SK-N-SH (cell line): ENCODE data around the gene TM2D3. TPM values are rescaled to one million over a fixed set of nuclear protein-coding genes. Genes with fewer than 3 reads are reported as not detected.
A peak's percentile ranks its signal among the peaks of the same experiment; 100 is the strongest.

Experiments used
- CTCF ChIA-PET: fragments of 300-600, 350-600 bp; formaldehyde crosslinking; extraction: SDS; loops from one replicate; lab custom pipeline; 2021; lab: Yijun Ruan, JAX
- POLR2A ChIA-PET: fragments of 350-600 bp; sonication (Branson Sonifier 250); formaldehyde crosslinking; extraction: SDS; loops from one replicate; lab custom pipeline; 2020; ENCODE audit warnings: antibody characterized with exemption, inconsistent platforms; lab: Yijun Ruan, JAX
- DNase-seq: peaks from one replicate; pipeline ENCODE4 v3.0.0; 2012
- H2AFZ ChIP-seq: fragments of 200-600 bp; sonication (generic); 2 replicates; pipeline ENCODE4 v1.8.1; 2016; ENCODE audit warnings: antibody characterized with exemption, mild to moderate bottlenecking, low read depth
- H3F3A ChIP-seq: fragments of 200-600 bp; sonication (generic); replicated peaks from 2 replicates; pipeline ENCODE3; 2016; ENCODE audit warnings: antibody characterized with exemption, mild to moderate bottlenecking; ENCODE audit not compliant: insufficient read depth
- H3K27ac ChIP-seq, 2 experiments: fragments of 200-500 bp in 1 of 2; fragments of 200-600 bp in 1 of 2; sonication (Bioruptor generic) in 1 of 2; sonication (generic), shearing (Covaris generic) in 1 of 2; 2 replicates each; pipeline versions ENCODE4 v1.5.1 to v1.6.1; 2014 to 2016; ENCODE audit warnings: low read depth in 2 of 2, inconsistent platforms in 1 of 2, low read length in 1 of 2, mild to moderate bottlenecking in 1 of 2, mixed read lengths in 1 of 2
- H3K27me3 ChIP-seq: fragments of 200-600 bp; sonication (generic), shearing (Covaris generic); 2 replicates; pipeline ENCODE4 v1.6.1; 2016; ENCODE audit warnings: mixed run types; ENCODE audit not compliant: insufficient read depth
- H3K36me3 ChIP-seq, 2 experiments: fragments of 200-500 bp in 1 of 2; fragments of 200-600 bp in 1 of 2; sonication (Bioruptor generic) in 1 of 2; sonication (generic) in 1 of 2; replicated peaks in 1 of 2; 2 replicates each; pipeline versions ENCODE3 to v1.5.1; 2014 to 2016; ENCODE audit warnings: low read length in 1 of 2, mild to moderate bottlenecking in 1 of 2; ENCODE audit not compliant: insufficient read depth in 2 of 2, control insufficient read depth in 1 of 2
- H3K4me1 ChIP-seq, 2 experiments: fragments of 200-500 bp in 1 of 2; fragments of 200-600 bp in 1 of 2; sonication (Bioruptor generic) in 1 of 2; sonication (generic), shearing (Covaris generic) in 1 of 2; 2 replicates each; pipeline versions ENCODE4 v1.5.1 to v1.6.1; 2014 to 2016; ENCODE audit warnings: low read depth in 1 of 2, low read length in 1 of 2, mixed run types in 1 of 2; ENCODE audit not compliant: insufficient read depth in 2 of 2, control insufficient read depth in 1 of 2
- H3K4me2 ChIP-seq: fragments of 200-600 bp; sonication (generic), shearing (Covaris generic); 2 replicates; pipeline ENCODE4 v1.6.1; 2017; ENCODE audit warnings: mixed run types
- H3K4me3 ChIP-seq, 2 experiments: fragments of 200-500 bp in 1 of 2; fragments of 200-600 bp in 1 of 2; sonication (Bioruptor generic) in 1 of 2; sonication (generic), shearing (Covaris generic) in 1 of 2; 2 replicates each; pipeline versions ENCODE4 v1.5.1 to v1.8.1; 2014 to 2016; ENCODE audit warnings: low read depth in 2 of 2, inconsistent platforms in 1 of 2, low read length in 1 of 2, mild to moderate bottlenecking in 1 of 2, mixed read lengths in 1 of 2, moderate library complexity in 1 of 2
- H3K79me2 ChIP-seq: fragments of 200-600 bp; sonication (generic); 2 replicates; pipeline ENCODE4 v1.8.1; 2017; ENCODE audit warnings: mild to moderate bottlenecking; ENCODE audit not compliant: insufficient read depth
- H3K9ac ChIP-seq: fragments of 200-600 bp; sonication (generic); 2 replicates; pipeline ENCODE4 v1.6.1; 2017; ENCODE audit warnings: mixed run types
- H3K9me2 ChIP-seq: fragments of 200-600 bp; sonication (generic); 2 replicates; pipeline ENCODE4 v1.6.1; 2017; ENCODE audit warnings: mixed run types
- H3K9me3 ChIP-seq: fragments of 200-600 bp; sonication (generic); 2 replicates; pipeline ENCODE4 v1.6.1; 2017; ENCODE audit warnings: mixed run types, mild to moderate bottlenecking, moderate library complexity
- H4K20me1 ChIP-seq: fragments of 200-600 bp; sonication (generic); 2 replicates; pipeline ENCODE4 v1.6.1; 2017; ENCODE audit warnings: mild to moderate bottlenecking, mixed run types; ENCODE audit not compliant: insufficient read depth
- EP300 ChIP-seq, 2 experiments: IDR thresholded peaks; 2 replicates each; pipeline versions ENCODE4 v1.4.0 to v1.6.1; 2012; ENCODE audit warnings: borderline replicate concordance in 1 of 2, low read depth in 1 of 2, low read length in 1 of 2
- GATA2 ChIP-seq: sonication (generic); formaldehyde crosslinking; IDR thresholded peaks from 2 replicates; pipeline ENCODE4 v1.5.0; 2020; ENCODE audit warnings: mild to moderate bottlenecking, missing genetic modification reagents
- RAD21 ChIP-seq: IDR thresholded peaks from 2 replicates; pipeline ENCODE4 v1.6.1; 2012; ENCODE audit warnings: mild to moderate bottlenecking, low read length
- RFX5 ChIP-seq: IDR thresholded peaks from 2 replicates; pipeline ENCODE4 v1.6.1; 2012; ENCODE audit warnings: mild to moderate bottlenecking, improper control_type of control experiment, low read length
- SIN3A ChIP-seq: IDR thresholded peaks from 2 replicates; pipeline ENCODE4 v1.6.1; 2012; ENCODE audit warnings: low read depth, mild to moderate bottlenecking, low read length, moderate library complexity, borderline replicate concordance
- TAF1 ChIP-seq: IDR thresholded peaks from 2 replicates; pipeline ENCODE4 v1.6.1; 2012; ENCODE audit warnings: low read depth, mild to moderate bottlenecking, low read length, moderate library complexity, borderline replicate concordance
- YY1 ChIP-seq: IDR thresholded peaks from 2 replicates; pipeline ENCODE4 v1.4.0; 2012; ENCODE audit warnings: low read depth, mild to moderate bottlenecking
- WGBS: methylation state at CpG from one replicate; pipeline ENCODE4 v1.1.6; 2017; ENCODE audit warnings: low lambda C conversion rate; 5-methylcytosine and 5-hydroxymethylcytosine counted together
- polyA plus RNA-seq, 3 experiments: library from polyadenylated mRNA; depleted of rRNA; stranded (reverse); fragments of >200 nt; gene quantifications; 2 replicates each; pipeline ENCODE4 v1.2.3, GENCODE V29; 2012
- TF ChIP-seq, protein P1 (sequence below): IDR thresholded peaks from 2 replicates; pipeline ENCODE4 v1.6.1; 2012; ENCODE audit warnings: mild to moderate bottlenecking, low read depth, low read length, moderate library complexity
- TF ChIP-seq, protein P2 (sequence below): IDR thresholded peaks from 2 replicates; pipeline ENCODE4 v1.4.0; 2012; ENCODE audit warnings: low read depth, borderline replicate concordance
- TF ChIP-seq, protein P3 (sequence below): IDR thresholded peaks from 2 replicates; pipeline ENCODE4 v1.4.0; 2012; ENCODE audit warnings: low read depth
- TF ChIP-seq, protein P4 (sequence below): IDR thresholded peaks from 2 replicates; pipeline ENCODE4; 2012

The TM2D3 gene
- polyA plus RNA-seq, 1 of the 3 experiments (the other 2 are of a cell fraction): 73.3 TPM

DNA sequence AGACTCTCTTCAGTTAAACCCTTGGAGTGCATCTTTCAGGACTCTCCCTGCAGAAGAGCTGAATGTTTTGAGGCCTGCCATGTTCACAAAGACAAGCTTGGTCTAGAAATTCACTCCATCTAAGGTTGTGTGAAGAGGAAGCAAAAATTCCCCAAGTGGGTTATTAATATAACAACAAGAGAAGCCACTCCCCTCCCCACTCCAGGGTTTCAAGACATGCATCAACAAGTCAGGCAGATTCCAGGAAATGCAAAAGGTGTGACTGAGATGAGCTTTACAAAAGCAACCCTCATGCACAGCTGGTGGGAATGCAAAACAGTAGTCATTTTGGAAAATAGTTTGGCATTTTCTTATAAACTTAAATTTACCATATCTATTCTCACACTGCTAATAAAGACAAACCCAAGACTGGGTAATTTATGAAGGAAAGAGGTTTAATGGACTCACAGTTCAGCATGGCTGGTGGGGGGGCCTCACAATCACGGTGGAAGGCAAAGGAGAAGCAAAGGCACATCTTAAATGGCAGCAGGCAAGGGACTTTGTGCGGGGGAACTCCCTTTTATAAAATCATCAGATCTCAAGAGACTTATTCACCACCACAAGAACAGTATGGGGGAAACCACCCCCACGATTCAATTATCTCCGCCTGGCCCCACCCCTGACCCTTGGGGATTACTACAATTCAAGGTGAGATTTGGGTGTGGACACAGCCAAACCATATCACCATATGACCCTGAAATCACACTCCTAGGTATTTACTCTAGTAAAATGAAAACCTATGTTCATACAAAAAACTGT, 40.8 kb upstream of the TM2D3 start (continued):
- TF ChIP-seq, protein P1, sequence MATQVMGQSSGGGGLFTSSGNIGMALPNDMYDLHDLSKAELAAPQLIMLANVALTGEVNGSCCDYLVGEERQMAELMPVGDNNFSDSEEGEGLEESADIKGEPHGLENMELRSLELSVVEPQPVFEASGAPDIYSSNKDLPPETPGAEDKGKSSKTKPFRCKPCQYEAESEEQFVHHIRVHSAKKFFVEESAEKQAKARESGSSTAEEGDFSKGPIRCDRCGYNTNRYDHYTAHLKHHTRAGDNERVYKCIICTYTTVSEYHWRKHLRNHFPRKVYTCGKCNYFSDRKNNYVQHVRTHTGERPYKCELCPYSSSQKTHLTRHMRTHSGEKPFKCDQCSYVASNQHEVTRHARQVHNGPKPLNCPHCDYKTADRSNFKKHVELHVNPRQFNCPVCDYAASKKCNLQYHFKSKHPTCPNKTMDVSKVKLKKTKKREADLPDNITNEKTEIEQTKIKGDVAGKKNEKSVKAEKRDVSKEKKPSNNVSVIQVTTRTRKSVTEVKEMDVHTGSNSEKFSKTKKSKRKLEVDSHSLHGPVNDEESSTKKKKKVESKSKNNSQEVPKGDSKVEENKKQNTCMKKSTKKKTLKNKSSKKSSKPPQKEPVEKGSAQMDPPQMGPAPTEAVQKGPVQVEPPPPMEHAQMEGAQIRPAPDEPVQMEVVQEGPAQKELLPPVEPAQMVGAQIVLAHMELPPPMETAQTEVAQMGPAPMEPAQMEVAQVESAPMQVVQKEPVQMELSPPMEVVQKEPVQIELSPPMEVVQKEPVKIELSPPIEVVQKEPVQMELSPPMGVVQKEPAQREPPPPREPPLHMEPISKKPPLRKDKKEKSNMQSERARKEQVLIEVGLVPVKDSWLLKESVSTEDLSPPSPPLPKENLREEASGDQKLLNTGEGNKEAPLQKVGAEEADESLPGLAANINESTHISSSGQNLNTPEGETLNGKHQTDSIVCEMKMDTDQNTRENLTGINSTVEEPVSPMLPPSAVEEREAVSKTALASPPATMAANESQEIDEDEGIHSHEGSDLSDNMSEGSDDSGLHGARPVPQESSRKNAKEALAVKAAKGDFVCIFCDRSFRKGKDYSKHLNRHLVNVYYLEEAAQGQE: no peak
- TF ChIP-seq, protein P2, sequence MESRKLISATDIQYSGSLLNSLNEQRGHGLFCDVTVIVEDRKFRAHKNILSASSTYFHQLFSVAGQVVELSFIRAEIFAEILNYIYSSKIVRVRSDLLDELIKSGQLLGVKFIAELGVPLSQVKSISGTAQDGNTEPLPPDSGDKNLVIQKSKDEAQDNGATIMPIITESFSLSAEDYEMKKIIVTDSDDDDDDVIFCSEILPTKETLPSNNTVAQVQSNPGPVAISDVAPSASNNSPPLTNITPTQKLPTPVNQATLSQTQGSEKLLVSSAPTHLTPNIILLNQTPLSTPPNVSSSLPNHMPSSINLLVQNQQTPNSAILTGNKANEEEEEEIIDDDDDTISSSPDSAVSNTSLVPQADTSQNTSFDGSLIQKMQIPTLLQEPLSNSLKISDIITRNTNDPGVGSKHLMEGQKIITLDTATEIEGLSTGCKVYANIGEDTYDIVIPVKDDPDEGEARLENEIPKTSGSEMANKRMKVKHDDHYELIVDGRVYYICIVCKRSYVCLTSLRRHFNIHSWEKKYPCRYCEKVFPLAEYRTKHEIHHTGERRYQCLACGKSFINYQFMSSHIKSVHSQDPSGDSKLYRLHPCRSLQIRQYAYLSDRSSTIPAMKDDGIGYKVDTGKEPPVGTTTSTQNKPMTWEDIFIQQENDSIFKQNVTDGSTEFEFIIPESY: no peak

DNA sequence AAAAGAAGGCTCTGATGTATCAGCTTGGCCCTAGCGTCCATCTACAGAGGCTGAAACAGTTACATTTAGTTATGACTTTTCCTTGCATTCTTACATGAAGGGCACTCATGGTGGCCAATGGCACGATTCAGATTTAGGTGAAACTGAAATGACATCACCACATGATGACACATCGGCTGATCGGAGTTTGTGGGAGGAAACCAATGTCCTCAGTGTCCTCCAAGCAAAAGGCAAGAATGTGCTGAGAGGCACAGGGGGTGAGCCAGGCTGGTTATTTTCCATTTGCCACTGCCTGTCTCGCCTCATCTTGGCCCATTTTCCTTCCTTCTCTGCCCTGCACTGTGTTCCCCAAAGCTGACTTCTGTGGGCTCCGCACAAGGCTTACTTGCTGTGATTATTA, 37.7 kb upstream of the TM2D3 start:
- Histone ChIP-seq H3K27ac (no peak overlapping the region; a peak in 1 of 4 replicates), H3K4me1 (peaks cover 0 to 11% of the 10 kb centered on the region in 2 experiments; a peak in 2 of 4 replicates), H3K36me3 (peaks cover 17 to 30% of the 10 kb centered on the region in 2 experiments), H3K27me3 (no peaks in the 10 kb centered on the region), H3K9me2 (no peaks in the 10 kb centered on the region), H3K79me2 (no peaks in the 10 kb centered on the region), H3F3A (no peaks in the 10 kb centered on the region), H3K4me2 (no peak overlapping the region), H4K20me1 (no peaks in the 10 kb centered on the region), H2AFZ (no peak overlapping the region), H3K4me3 (no peak overlapping the region), H3K9ac (no peak overlapping the region), H3K9me3 (no peaks in the 10 kb centered on the region)
- TF ChIP-seq GATA2: no peak
- TF ChIP-seq EP300 (IDR thresholded peaks at IDR 0.05; ENCODE audit: borderline replicate concordance in 1 of 2, low read depth in 1 of 2, low read length in 1 of 2): no peak
- TF ChIP-seq RFX5: no peak
- TF ChIP-seq, protein P3, sequence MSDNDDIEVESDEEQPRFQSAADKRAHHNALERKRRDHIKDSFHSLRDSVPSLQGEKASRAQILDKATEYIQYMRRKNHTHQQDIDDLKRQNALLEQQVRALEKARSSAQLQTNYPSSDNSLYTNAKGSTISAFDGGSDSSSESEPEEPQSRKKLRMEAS: no peak
- no peak for TF ChIP-seq TAF1
- TF ChIP-seq, protein P4, sequence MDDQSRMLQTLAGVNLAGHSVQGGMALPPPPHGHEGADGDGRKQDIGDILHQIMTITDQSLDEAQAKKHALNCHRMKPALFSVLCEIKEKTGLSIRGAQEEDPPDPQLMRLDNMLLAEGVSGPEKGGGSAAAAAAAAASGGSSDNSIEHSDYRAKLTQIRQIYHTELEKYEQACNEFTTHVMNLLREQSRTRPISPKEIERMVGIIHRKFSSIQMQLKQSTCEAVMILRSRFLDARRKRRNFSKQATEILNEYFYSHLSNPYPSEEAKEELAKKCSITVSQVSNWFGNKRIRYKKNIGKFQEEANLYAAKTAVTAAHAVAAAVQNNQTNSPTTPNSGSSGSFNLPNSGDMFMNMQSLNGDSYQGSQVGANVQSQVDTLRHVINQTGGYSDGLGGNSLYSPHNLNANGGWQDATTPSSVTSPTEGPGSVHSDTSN: peak; percentile 69
- no peak for TF ChIP-seq RAD21
- no peak for TF ChIP-seq YY1
- TF ChIP-seq SIN3A: no peak
- WGBS: 86% methylated on average over 6 of the region's 6 CpGs
- no peak for DNase-seq
- CTCF ChIA-PET: no interaction called here
- POLR2A ChIA-PET: no interaction called here
